ENCODE measurements around the gene REG3G. TPM values are rescaled to one million over a fixed set of nuclear protein-coding genes. Genes with fewer than 3 reads are reported as not detected.

REG3G gene
- total RNA-seq, 4 donors from 2014 or later: 0.35 TPM; not detected in 3

- intact Hi-C loops (cut with DNase I; ENCODE audit: low total_unique reads): no loop called here
- H3K27ac ChIP-seq: no peak overlapping the region
- H3K9me3 ChIP-seq: no peaks in the 10 kb centered on the region
- H3K36me3 ChIP-seq: no peaks in the 10 kb centered on the region
- TF ChIP-seq POLR2A (IDR thresholded peaks at IDR 0.05) (no peak), CTCF (IDR thresholded peaks at IDR 0.05) (no peak)
- H3K4me3 ChIP-seq: no peak overlapping the region
- no peaks in the 10 kb centered on the region for H3K4me1 ChIP-seq
- no peaks in the 10 kb centered on the region for H3K27me3 ChIP-seq
- no peak for DNase-seq
Observed at GRCh38 chr2:79000008-79000576, 25.4 kb upstream of the REG3G start.

GRCh38 chr2:79001285-79001684 is 24.2 kb upstream of the REG3G start:
- H3K4me1 ChIP-seq: no peaks in the 10 kb centered on the region
- H3K36me3 ChIP-seq: no peaks in the 10 kb centered on the region
- H3K4me3 ChIP-seq: no peak overlapping the region
- no peak for DNase-seq
- intact Hi-C loops (cut with DNase I; ENCODE audit: low total_unique reads): no loop called here
- H3K27ac ChIP-seq: no peak overlapping the region
- no peaks in the 10 kb centered on the region for H3K9me3 ChIP-seq
- H3K27me3 ChIP-seq: no peaks in the 10 kb centered on the region
- TF ChIP-seq POLR2A (IDR thresholded peaks at IDR 0.05): no peak
- TF ChIP-seq CTCF (IDR thresholded peaks at IDR 0.05): no peak

- TF ChIP-seq POLR2A (IDR thresholded peaks at IDR 0.05) (no peak), CTCF (IDR thresholded peaks at IDR 0.05) (no peak)
- no peaks in the 10 kb centered on the region for H3K9me3 ChIP-seq
- H3K4me3 ChIP-seq: no peak overlapping the region
- no peaks in the 10 kb centered on the region for H3K27me3 ChIP-seq
- H3K4me1 ChIP-seq: no peaks in the 10 kb centered on the region
- intact Hi-C loops (cut with DNase I; ENCODE audit: low total_unique reads): no loop called here
- no peaks in the 10 kb centered on the region for H3K36me3 ChIP-seq
- H3K27ac ChIP-seq: no peak overlapping the region
- DNase-seq: no peak
Observed at GRCh38 chr2:79004680-79005079, 20.8 kb upstream of the REG3G start.

- no peak overlapping the region for H3K27ac ChIP-seq
- intact Hi-C loops (cut with DNase I; ENCODE audit: low total_unique reads): no loop called here
- no peak overlapping the region for H3K4me3 ChIP-seq
- H3K27me3 ChIP-seq: no peaks in the 10 kb centered on the region
- H3K4me1 ChIP-seq: no peaks in the 10 kb centered on the region
- H3K9me3 ChIP-seq: no peaks in the 10 kb centered on the region
- DNase-seq: no peak
- no peaks in the 10 kb centered on the region for H3K36me3 ChIP-seq
- TF ChIP-seq CTCF (IDR thresholded peaks at IDR 0.05) (no peak), POLR2A (IDR thresholded peaks at IDR 0.05) (no peak)
Observed at GRCh38 chr2:79005216-79005615, 20.3 kb upstream of the REG3G start.

GRCh38 chr2:79009388-79009787 is 16.1 kb upstream of the REG3G start:
- Histone ChIP-seq H3K4me3 (no peak overlapping the region), H3K27me3 (no peaks in the 10 kb centered on the region), H3K36me3 (no peaks in the 10 kb centered on the region), H3K9me3 (no peaks in the 10 kb centered on the region), H3K27ac (no peak overlapping the region), H3K4me1 (no peaks in the 10 kb centered on the region)
- intact Hi-C loops (cut with DNase I; ENCODE audit: low total_unique reads): no loop called here
- no peak for DNase-seq
- TF ChIP-seq CTCF (IDR thresholded peaks at IDR 0.05): no peak
- TF ChIP-seq POLR2A (IDR thresholded peaks at IDR 0.05): no peak

Data from uterus (tissue), 4 donors.